Liver (tissue), 9 donors: ENCODE data around the gene LDLRAD4. TPM values are rescaled to one million over a fixed set of nuclear protein-coding genes. Genes with fewer than 3 reads are reported as not detected.

Experiments
- DNase-seq: peaks from one replicate; pipeline ENCODE4 v3.0.0-alpha.2; 2017; ENCODE audit warnings: low spot score
- H3K27ac ChIP-seq, 2 donors: one replicate each; pipeline ENCODE4 v1.7.0; 2013; ENCODE audit warnings: inconsistent platforms in 2 of 2, low read length in 2 of 2, control low read depth in 1 of 2, low read depth in 1 of 2, mild to moderate bottlenecking in 1 of 2
- H3K27me3 ChIP-seq, 4 donors: one replicate each; pipeline versions ENCODE4 v1.6.1 to v1.7.0; 2013; ENCODE audit warnings: low read length in 3 of 4, inconsistent platforms in 1 of 4, mild to moderate bottlenecking in 1 of 4, moderate library complexity in 1 of 4; ENCODE audit not compliant: control insufficient read depth in 4 of 4, insufficient read depth in 4 of 4
- H3K36me3 ChIP-seq, 4 donors: one replicate each; pipeline versions ENCODE4 v1.6.1 to v1.7.0; 2013; ENCODE audit warnings: low read length in 3 of 4, mild to moderate bottlenecking in 3 of 4, low read depth in 1 of 4, moderate library complexity in 1 of 4; ENCODE audit not compliant: control insufficient read depth in 4 of 4, insufficient read depth in 3 of 4
- H3K4me1 ChIP-seq, 4 donors: one replicate each; pipeline versions ENCODE4 v1.6.1 to v1.7.0; 2013; ENCODE audit warnings: low read length in 3 of 4, mild to moderate bottlenecking in 3 of 4, moderate library complexity in 1 of 4; ENCODE audit not compliant: control insufficient read depth in 4 of 4, insufficient read depth in 4 of 4
- H3K4me3 ChIP-seq, 3 donors: one replicate each; pipeline versions ENCODE4 v1.6.1 to v1.7.0; 2013; ENCODE audit warnings: low read length in 3 of 3, control low read depth in 1 of 3, low read depth in 1 of 3, mild to moderate bottlenecking in 1 of 3
- H3K9ac ChIP-seq, 2 donors: one replicate each; pipeline ENCODE4 v1.7.0; 2013; ENCODE audit warnings: low read length in 2 of 2, mild to moderate bottlenecking in 2 of 2, moderate library complexity in 2 of 2, control low read depth in 1 of 2, low read depth in 1 of 2
- H3K9me3 ChIP-seq, 4 donors: one replicate each; pipeline versions ENCODE4 v1.6.1 to v1.7.0; 2013; ENCODE audit warnings: low read length in 3 of 4; ENCODE audit not compliant: control insufficient read depth in 4 of 4
- ATF3 ChIP-seq: IDR thresholded peaks from 2 replicates; pipeline ENCODE4 v1.6.1; 2016; ENCODE audit warnings: antibody characterized with exemption
- CTCF ChIP-seq: fragments of 150-350 bp; IDR thresholded peaks from 2 replicates; pipeline ENCODE4 v1.5.1; 2017; ENCODE audit warnings: improper control_type of control experiment, low read depth, low read length; ENCODE audit not compliant: missing input control
- EGR1 ChIP-seq, 2 donors: IDR thresholded peaks; 2 replicates each; pipeline ENCODE4 v1.6.1; 2016 to 2018; ENCODE audit warnings: antibody characterized with exemption in 2 of 2, low read depth in 2 of 2
- FOXA1 ChIP-seq: IDR thresholded peaks from 2 replicates; pipeline ENCODE4 v1.6.1; 2016; ENCODE audit warnings: antibody characterized with exemption
- FOXA2 ChIP-seq: IDR thresholded peaks from 2 replicates; pipeline ENCODE4 v1.6.1; 2016; ENCODE audit warnings: antibody characterized with exemption
- HNF4A ChIP-seq, 2 donors: conservative IDR thresholded peaks; 2 replicates each; pipeline ENCODE4 v1.6.1; 2016; ENCODE audit warnings: antibody characterized with exemption in 2 of 2, mild to moderate bottlenecking in 2 of 2
- HNF4G ChIP-seq: IDR thresholded peaks from 2 replicates; pipeline ENCODE4 v1.6.1; 2016; ENCODE audit warnings: antibody characterized with exemption
- JUND ChIP-seq, 2 donors: IDR thresholded peaks; 2 replicates each; pipeline ENCODE4 v1.6.1; 2016; ENCODE audit warnings: antibody characterized with exemption in 2 of 2
- NR2F2 ChIP-seq: IDR thresholded peaks from 2 replicates; pipeline ENCODE4 v1.6.1; 2016; ENCODE audit warnings: antibody characterized with exemption
- RAD21 ChIP-seq, 2 donors: IDR thresholded peaks; 2 replicates each; pipeline ENCODE4 v1.6.1; 2016; ENCODE audit warnings: antibody characterized with exemption in 2 of 2, mild to moderate bottlenecking in 2 of 2
- REST ChIP-seq: IDR thresholded peaks from 2 replicates; pipeline ENCODE4 v1.6.1; 2016; ENCODE audit warnings: antibody characterized with exemption, mild to moderate bottlenecking
- RXRA ChIP-seq, 2 donors: IDR thresholded peaks; 2 replicates each; pipeline ENCODE4 v1.6.1; 2017 to 2018; ENCODE audit warnings: antibody characterized with exemption in 2 of 2, mild to moderate bottlenecking in 1 of 2
- SP1 ChIP-seq: IDR thresholded peaks from 2 replicates; pipeline ENCODE4 v1.6.1; 2018; ENCODE audit warnings: antibody characterized with exemption, mild to moderate bottlenecking
- ZBTB33 ChIP-seq: IDR thresholded peaks from 2 replicates; pipeline ENCODE4 v1.6.1; 2016; ENCODE audit warnings: antibody characterized with exemption
- WGBS: extraction: QIAGEN DNeasy Blood & Tissue Kit; methylation state at CpG from one replicate; pipeline ENCODE4 v1.1.7; 2013; 5-methylcytosine and 5-hydroxymethylcytosine counted together
- polyA plus RNA-seq, 2 donors: library from polyadenylated mRNA; stranded (reverse) in 1 of 2; unstranded in 1 of 2; fragments of 200-250 nt in 1 of 2; fragments of >200 nt in 1 of 2; fragmentation: Nextera tagmentation in 1 of 2; extraction: Ambion mirVana in 1 of 2; gene quantifications; one replicate each; pipeline versions ENCODE4 v1.2.1 to v1.2.3, GENCODE V29; 2013 to 2015
- total RNA-seq, 2 donors: library from RNA; depleted of rRNA; stranded (reverse); fragments of >200 nt; gene quantifications; one replicate each; pipeline ENCODE4 v1.2.3, GENCODE V29; 2014
- donor health status: healthy.
- donor health status: healthy.
- donor health status: healthy.
- donor health status: healthy.
- donor health status: healthy.

The LDLRAD4 gene
- total and polyA plus RNA-seq, 4 donors = 4.8 to 41.7 (median 12.7) TPM

GRCh38 chr18:13237073-13237472 lies 18.5 kb downstream of the LDLRAD4 start (continued):
- TF ChIP-seq SP1 (no peak), JUND (IDR thresholded peaks at IDR 0.05) (no peak)

- no peaks in the 10 kb centered on the region for H3K9me3 ChIP-seq
- H3K4me1 ChIP-seq = peaks cover 0 to 4% (median 1%) of the 10 kb centered on the region in 4 donors
- H3K4me3 ChIP-seq = no peak overlapping the region
- TF ChIP-seq HNF4G (no peak), REST (no peak), ATF3 (no peak), ZBTB33 (no peak), HNF4A (conservative IDR thresholded peaks at IDR 0.05) (no peak), CTCF (no peak), RXRA (IDR thresholded peaks at IDR 0.05) (no peak), JUND (IDR thresholded peaks at IDR 0.05) (no peak), NR2F2 (no peak), EGR1 (IDR thresholded peaks at IDR 0.05; ENCODE audit: low read depth in 2 of 2) (no peak), SP1 (no peak), FOXA1 (no peak), RAD21 (IDR thresholded peaks at IDR 0.05) (no peak), FOXA2 (no peak)
- WGBS = 95% methylated on average over 3 of the region's 3 CpGs
- DNase-seq = no peak
- no peak overlapping the region for H3K9ac ChIP-seq
- H3K27ac ChIP-seq = no peak overlapping the region
- no peaks in the 10 kb centered on the region for H3K36me3 ChIP-seq
- no peaks in the 10 kb centered on the region for H3K27me3 ChIP-seq
Measured at GRCh38 chr18:13237641-13238040, 19.1 kb downstream of the LDLRAD4 start.
